Duodenal mucosa (tissue), 2 donors: ENCODE results near the gene MMAB.
"Not testable (repeated sequence)": the region's sequence is repeated elsewhere in the genome, so short reads cannot be mapped to it uniquely, and the experiment has no call there.

Experiments
- H3K27ac ChIP-seq: one replicate; pipeline ENCODE4 v1.7.0; 2013; ENCODE audit warnings: low read depth, low read length
- H3K27me3 ChIP-seq, 2 donors: one replicate each; pipeline ENCODE4 v1.7.0; 2013; ENCODE audit warnings: low read length in 2 of 2, control low read depth in 1 of 2; ENCODE audit not compliant: insufficient read depth in 2 of 2, control insufficient read depth in 1 of 2
- H3K36me3 ChIP-seq, 2 donors: one replicate each; pipeline ENCODE4 v1.7.0; 2013; ENCODE audit warnings: low read length in 2 of 2, control low read depth in 1 of 2; ENCODE audit not compliant: insufficient read depth in 2 of 2, control insufficient read depth in 1 of 2
- H3K4me1 ChIP-seq, 2 donors: one replicate each; pipeline ENCODE4 v1.7.0; 2013; ENCODE audit warnings: low read length in 2 of 2, control low read depth in 1 of 2; ENCODE audit not compliant: insufficient read depth in 2 of 2, control insufficient read depth in 1 of 2
- H3K4me3 ChIP-seq, 2 donors: one replicate each; pipeline ENCODE4 v1.7.0; 2013; ENCODE audit warnings: low read length in 2 of 2, low read depth in 1 of 2
- H3K9ac ChIP-seq, 2 donors: one replicate each; pipeline ENCODE4 v1.7.0; 2013; ENCODE audit warnings: low read length in 2 of 2, low read depth in 1 of 2
- H3K9me3 ChIP-seq, 2 donors: one replicate each; pipeline ENCODE4 v1.7.0; 2013; ENCODE audit warnings: low read length in 2 of 2, control low read depth in 1 of 2; ENCODE audit not compliant: control insufficient read depth in 1 of 2

Gene MMAB

GRCh38 chr12:109604132-109604585 lies 30.9 kb upstream of the MMAB start:
- Histone ChIP-seq H3K9me3 (no peaks in the 10 kb centered on the region), H3K9ac (no peak overlapping the region), H3K4me1 (no peaks in the 10 kb centered on the region), H3K27me3 (peaks cover 0 to 6% of the 10 kb centered on the region in 2 donors), H3K4me3 (no peak overlapping the region), H3K27ac (no peak overlapping the region), H3K36me3 (no peaks in the 10 kb centered on the region)

GRCh38 chr12:109602132-109602531 lies 28.8 kb upstream of the MMAB start:
- not testable (repeated sequence) for H3K27ac ChIP-seq, H3K9me3 ChIP-seq, H3K36me3 ChIP-seq, H3K9ac ChIP-seq, H3K4me3 ChIP-seq, H3K27me3 ChIP-seq, H3K4me1 ChIP-seq

- Histone ChIP-seq H3K4me3 (no peak overlapping the region), H3K4me1 (peaks cover 7 to 8% of the 10 kb centered on the region in 2 donors), H3K9ac (no peak overlapping the region), H3K36me3 (peaks cover 0 to 5% of the 10 kb centered on the region in 2 donors), H3K9me3 (no peaks in the 10 kb centered on the region), H3K27ac (no peak overlapping the region), H3K27me3 (peaks cover 0 to 4% of the 10 kb centered on the region in 2 donors)
Observed at GRCh38 chr12:109601557-109601956, 28.3 kb upstream of the MMAB start.

- Histone ChIP-seq H3K4me1 (peaks cover 7 to 8% of the 10 kb centered on the region in 2 donors), H3K27ac (no peak overlapping the region), H3K9me3 (no peaks in the 10 kb centered on the region), H3K4me3 (no peak overlapping the region), H3K9ac (no peak overlapping the region), H3K27me3 (peaks cover 0 to 4% of the 10 kb centered on the region in 2 donors), H3K36me3 (peaks cover 0 to 10% of the 10 kb centered on the region in 2 donors)
Observed at GRCh38 chr12:109600995-109601394, 27.7 kb upstream of the MMAB start.

- peaks cover 0 to 15% of the 10 kb centered on the region in 2 donors for H3K36me3 ChIP-seq
- H3K9me3 ChIP-seq, result no peaks in the 10 kb centered on the region
- H3K27me3 ChIP-seq, result peaks cover 0 to under 1% of the 10 kb centered on the region in 2 donors
- H3K4me3 ChIP-seq, result no peak overlapping the region
- peaks cover 7 to 8% of the 10 kb centered on the region in 2 donors for H3K4me1 ChIP-seq
- H3K9ac ChIP-seq, result no peak overlapping the region
- no peak overlapping the region for H3K27ac ChIP-seq
Observed at GRCh38 chr12:109600481-109600880, 27.2 kb upstream of the MMAB start.

- Histone ChIP-seq H3K36me3 (peaks cover 3 to 28% of the 10 kb centered on the region in 2 donors), H3K4me1 (peaks cover 7 to 12% of the 10 kb centered on the region in 2 donors), H3K27me3 (no peaks in the 10 kb centered on the region), H3K4me3 (no peak overlapping the region), H3K9ac (no peak overlapping the region), H3K9me3 (no peaks in the 10 kb centered on the region), H3K27ac (no peak overlapping the region)
Observed at GRCh38 chr12:109599087-109599486, 25.8 kb upstream of the MMAB start.

- Histone ChIP-seq H3K36me3 (peaks cover 3 to 33% of the 10 kb centered on the region in 2 donors), H3K27ac (no peak overlapping the region), H3K4me3 (no peak overlapping the region), H3K27me3 (no peaks in the 10 kb centered on the region), H3K9me3 (no peaks in the 10 kb centered on the region), H3K9ac (no peak overlapping the region), H3K4me1 (peaks cover 7 to 12% of the 10 kb centered on the region in 2 donors)
Observed at GRCh38 chr12:109598428-109598854, 25.1 kb upstream of the MMAB start.

GRCh38 chr12:109597795-109598427 lies 24.6 kb upstream of the MMAB start:
- Histone ChIP-seq H3K4me1 (peaks cover 7 to 12% of the 10 kb centered on the region in 2 donors), H3K27ac (no peak overlapping the region), H3K27me3 (no peaks in the 10 kb centered on the region), H3K4me3 (no peak overlapping the region), H3K9ac (peak overlapping the region in 1 of 2 donors; percentile 20), H3K36me3 (peaks cover 3 to 37% of the 10 kb centered on the region in 2 donors), H3K9me3 (no peaks in the 10 kb centered on the region)

GRCh38 chr12:109597414-109597794 lies 24.1 kb upstream of the MMAB start:
- peaks cover 7 to 39% of the 10 kb centered on the region in 2 donors for H3K36me3 ChIP-seq
- H3K9ac ChIP-seq, result no peak overlapping the region
- H3K27me3 ChIP-seq, result no peaks in the 10 kb centered on the region
- peaks cover 7 to 12% of the 10 kb centered on the region in 2 donors for H3K4me1 ChIP-seq
- no peak overlapping the region for H3K4me3 ChIP-seq
- H3K9me3 ChIP-seq, result no peaks in the 10 kb centered on the region
- H3K27ac ChIP-seq, result no peak overlapping the region

- Histone ChIP-seq H3K9ac (no peak overlapping the region), H3K9me3 (no peaks in the 10 kb centered on the region), H3K4me3 (no peak overlapping the region), H3K4me1 (peaks cover 7 to 12% of the 10 kb centered on the region in 2 donors), H3K36me3 (peaks cover 8 to 47% of the 10 kb centered on the region in 2 donors), H3K27me3 (no peaks in the 10 kb centered on the region), H3K27ac (no peak overlapping the region)
Observed at GRCh38 chr12:109596418-109597244, 23.3 kb upstream of the MMAB start.
